ENCODE measurements around the gene NLRP3.

The NLRP3 gene

GRCh38 chr1:247435759-247436147, 19.8 kb downstream of the NLRP3 start:
- no peak for DNase-seq (ENCODE audit: low read depth, low spot score)
- in situ Hi-C loops (cut with HindIII; ENCODE audit: low sequenced_read_pairs): no loop called here
- no peak overlapping the region for H3K4me3 ChIP-seq (ENCODE audit: low read depth, low read length)
- no peak for TF ChIP-seq CTCF (IDR thresholded peaks at IDR 0.05; ENCODE audit: low read depth, low read length)

GRCh38 chr1:247437551-247438505, 21.9 kb downstream of the NLRP3 start:
- no peak for DNase-seq (ENCODE audit: low read depth, low spot score)
- in situ Hi-C loops (cut with HindIII; ENCODE audit: low sequenced_read_pairs): no loop called here
- no peak overlapping the region for H3K4me3 ChIP-seq (ENCODE audit: low read depth, low read length)
- no peak for TF ChIP-seq CTCF (IDR thresholded peaks at IDR 0.05; ENCODE audit: low read depth, low read length)

GRCh38 chr1:247440001-247440620, 24.1 kb downstream of the NLRP3 start:
- in situ Hi-C loops (cut with HindIII; ENCODE audit: low sequenced_read_pairs): no loop called here
- no peak for DNase-seq (ENCODE audit: low read depth, low spot score)
- no peak overlapping the region for H3K4me3 ChIP-seq (ENCODE audit: low read depth, low read length)
- no peak for TF ChIP-seq CTCF (IDR thresholded peaks at IDR 0.05; ENCODE audit: low read depth, low read length)

- DNase-seq (ENCODE audit: low read depth, low spot score): no peak
- TF ChIP-seq CTCF (IDR thresholded peaks at IDR 0.05; ENCODE audit: low read depth, low read length): no peak
- in situ Hi-C loops (cut with HindIII; ENCODE audit: low sequenced_read_pairs): no loop called here
- no peak overlapping the region for H3K4me3 ChIP-seq (ENCODE audit: low read depth, low read length)
Measured at GRCh38 chr1:247441606-247442005, 25.6 kb downstream of the NLRP3 start.

- no peak for TF ChIP-seq CTCF (IDR thresholded peaks at IDR 0.05; ENCODE audit: low read depth, low read length)
- no peak overlapping the region for H3K4me3 ChIP-seq (ENCODE audit: low read depth, low read length)
- in situ Hi-C loops (cut with HindIII; ENCODE audit: low sequenced_read_pairs): no loop called here
- DNase-seq (ENCODE audit: low read depth, low spot score): no peak
Measured at GRCh38 chr1:247442164-247442563, 26.2 kb downstream of the NLRP3 start.

- TF ChIP-seq CTCF (IDR thresholded peaks at IDR 0.05; ENCODE audit: low read depth, low read length): no peak
- DNase-seq (ENCODE audit: low read depth, low spot score): no peak
- H3K4me3 ChIP-seq (ENCODE audit: low read depth, low read length): no peak overlapping the region
- in situ Hi-C loops (cut with HindIII; ENCODE audit: low sequenced_read_pairs): no loop called here
Measured at GRCh38 chr1:247443641-247444040, 27.7 kb downstream of the NLRP3 start.
